ENCODE measurements around the gene RAVER1. TPM values are rescaled to one million over a fixed set of nuclear protein-coding genes. Genes with fewer than 3 reads are reported as not detected.

RAVER1 gene
- total and polyA plus RNA-seq, 9 of the 15 experiments (the other 6 are each of a cell fraction or from before 2014, with no cell fraction given) = 0.06 to 113 (median 7.0) TPM

DNA sequence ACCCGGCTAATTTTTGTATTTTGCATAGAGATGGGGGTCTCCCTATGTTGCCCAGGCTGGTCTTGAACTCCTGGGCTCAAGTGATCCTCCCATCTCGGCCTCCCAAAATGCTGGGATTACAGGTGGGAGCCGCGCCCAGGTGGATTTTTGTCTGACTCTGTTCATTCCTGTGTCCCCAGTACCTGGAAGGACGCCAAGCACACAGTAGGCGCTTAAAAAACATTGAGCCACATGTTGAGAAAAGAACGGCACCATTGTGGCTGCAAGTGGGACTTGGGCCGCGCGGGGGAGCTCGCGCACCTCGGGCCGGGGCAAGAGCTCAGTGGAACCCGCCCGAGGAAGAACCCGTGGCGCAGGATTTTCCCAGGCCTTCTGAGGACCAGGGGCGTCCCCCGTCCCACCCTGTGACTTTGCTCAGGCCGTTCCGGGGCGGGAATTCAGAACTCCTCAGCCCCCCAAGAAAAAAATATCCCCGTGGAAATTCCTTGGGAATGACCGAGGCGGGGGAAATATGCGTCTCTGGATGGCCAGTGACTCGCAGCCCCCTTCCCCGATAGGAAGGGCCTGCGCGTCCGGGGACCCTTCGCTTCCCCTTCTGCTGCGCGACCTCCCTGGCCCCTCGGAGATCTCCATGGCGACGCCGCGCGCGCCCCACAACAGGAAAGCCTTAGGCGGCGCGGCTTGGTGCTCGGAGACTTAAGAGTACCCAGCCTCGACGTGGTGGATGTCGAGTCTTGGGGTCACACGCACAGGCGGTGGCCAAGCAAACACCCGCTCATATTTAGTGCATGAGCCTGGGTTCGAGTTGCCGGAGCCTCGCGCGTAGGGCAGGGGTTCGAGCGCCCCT lies 63.8 kb downstream of the RAVER1 start (continued):
- TF ChIP-seq, protein P1, sequence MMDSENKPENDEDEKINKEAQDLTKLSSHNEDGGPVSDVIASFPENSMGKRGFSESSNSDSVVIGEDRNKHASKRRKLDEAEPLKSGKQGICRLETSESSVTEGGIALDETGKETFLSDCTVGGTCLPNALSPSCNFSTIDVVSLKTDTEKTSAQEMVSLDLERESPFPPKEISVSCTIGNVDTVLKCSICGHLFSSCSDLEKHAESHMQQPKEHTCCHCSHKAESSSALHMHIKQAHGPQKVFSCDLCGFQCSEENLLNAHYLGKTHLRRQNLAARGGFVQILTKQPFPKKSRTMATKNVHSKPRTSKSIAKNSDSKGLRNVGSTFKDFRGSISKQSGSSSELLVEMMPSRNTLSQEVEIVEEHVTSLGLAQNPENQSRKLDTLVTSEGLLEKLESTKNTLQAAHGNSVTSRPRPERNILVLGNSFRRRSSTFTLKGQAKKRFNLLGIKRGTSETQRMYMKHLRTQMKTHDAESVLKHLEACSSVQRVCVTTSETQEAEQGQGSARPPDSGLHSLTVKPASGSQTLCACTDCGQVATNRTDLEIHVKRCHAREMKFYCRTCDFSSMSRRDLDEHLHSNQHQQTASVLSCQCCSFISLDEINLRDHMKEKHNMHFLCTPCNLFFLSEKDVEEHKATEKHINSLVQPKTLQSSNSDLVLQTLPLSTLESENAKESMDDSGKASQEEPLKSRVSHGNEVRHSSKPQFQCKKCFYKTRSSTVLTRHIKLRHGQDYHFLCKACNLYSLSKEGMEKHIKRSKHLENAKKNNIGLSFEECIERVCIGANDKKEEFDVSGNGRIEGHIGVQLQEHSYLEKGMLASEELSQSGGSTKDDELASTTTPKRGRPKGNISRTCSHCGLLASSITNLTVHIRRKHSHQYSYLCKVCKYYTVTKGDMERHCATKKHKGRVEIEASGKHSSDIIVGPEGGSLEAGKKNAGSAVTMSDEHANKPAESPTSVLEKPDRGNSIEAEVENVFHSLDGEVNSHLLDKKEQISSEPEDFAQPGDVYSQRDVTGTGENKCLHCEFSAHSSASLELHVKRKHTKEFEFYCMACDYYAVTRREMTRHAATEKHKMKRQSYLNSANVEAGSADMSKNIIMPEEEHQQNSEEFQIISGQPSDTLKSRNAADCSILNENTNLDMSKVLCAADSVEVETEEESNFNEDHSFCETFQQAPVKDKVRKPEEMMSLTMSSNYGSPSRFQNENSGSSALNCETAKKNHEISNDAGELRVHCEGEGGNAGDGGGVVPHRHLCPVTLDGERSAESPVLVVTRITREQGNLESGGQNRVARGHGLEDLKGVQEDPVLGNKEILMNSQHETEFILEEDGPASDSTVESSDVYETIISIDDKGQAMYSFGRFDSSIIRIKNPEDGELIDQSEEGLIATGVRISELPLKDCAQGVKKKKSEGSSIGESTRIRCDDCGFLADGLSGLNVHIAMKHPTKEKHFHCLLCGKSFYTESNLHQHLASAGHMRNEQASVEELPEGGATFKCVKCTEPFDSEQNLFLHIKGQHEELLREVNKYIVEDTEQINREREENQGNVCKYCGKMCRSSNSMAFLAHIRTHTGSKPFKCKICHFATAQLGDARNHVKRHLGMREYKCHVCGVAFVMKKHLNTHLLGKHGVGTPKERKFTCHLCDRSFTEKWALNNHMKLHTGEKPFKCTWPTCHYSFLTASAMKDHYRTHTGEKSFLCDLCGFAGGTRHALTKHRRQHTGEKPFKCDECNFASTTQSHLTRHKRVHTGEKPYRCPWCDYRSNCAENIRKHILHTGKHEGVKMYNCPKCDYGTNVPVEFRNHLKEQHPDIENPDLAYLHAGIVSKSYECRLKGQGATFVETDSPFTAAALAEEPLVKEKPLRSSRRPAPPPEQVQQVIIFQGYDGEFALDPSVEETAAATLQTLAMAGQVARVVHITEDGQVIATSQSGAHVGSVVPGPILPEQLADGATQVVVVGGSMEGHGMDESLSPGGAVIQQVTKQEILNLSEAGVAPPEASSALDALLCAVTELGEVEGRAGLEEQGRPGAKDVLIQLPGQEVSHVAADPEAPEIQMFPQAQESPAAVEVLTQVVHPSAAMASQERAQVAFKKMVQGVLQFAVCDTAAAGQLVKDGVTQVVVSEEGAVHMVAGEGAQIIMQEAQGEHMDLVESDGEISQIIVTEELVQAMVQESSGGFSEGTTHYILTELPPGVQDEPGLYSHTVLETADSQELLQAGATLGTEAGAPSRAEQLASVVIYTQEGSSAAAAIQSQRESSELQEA (IDR thresholded peaks at IDR 0.05; ENCODE audit: low read depth) = no peak
- TF ChIP-seq TAF9B (IDR thresholded peaks at IDR 0.05; ENCODE audit: partially characterized antibody) (no peak), NR2F6 (CRISPR knock-in tag; IDR thresholded peaks at IDR 0.05) (no peak), MED1 (CRISPR knock-in tag; IDR thresholded peaks at IDR 0.05; ENCODE audit: borderline replicate concordance) (no peak), DDX20 (tag; IDR thresholded peaks at IDR 0.05; ENCODE audit: low read depth) (no peak), NFE2 (IDR thresholded peaks at IDR 0.05; ENCODE audit: low read depth) (no peak), NFYB (IDR thresholded peaks at IDR 0.05; ENCODE audit: extremely low read depth, insufficient read length) (no peak), TBL1XR1 (IDR thresholded peaks at IDR 0.05; ENCODE audit: low read length in 2 of 2) (no peak), DIDO1 (tag; IDR thresholded peaks at IDR 0.05; ENCODE audit: low read depth) (no peak), PPARD (CRISPR knock-in tag; IDR thresholded peaks at IDR 0.05) (no peak)
- TF ChIP-seq, protein P2, sequence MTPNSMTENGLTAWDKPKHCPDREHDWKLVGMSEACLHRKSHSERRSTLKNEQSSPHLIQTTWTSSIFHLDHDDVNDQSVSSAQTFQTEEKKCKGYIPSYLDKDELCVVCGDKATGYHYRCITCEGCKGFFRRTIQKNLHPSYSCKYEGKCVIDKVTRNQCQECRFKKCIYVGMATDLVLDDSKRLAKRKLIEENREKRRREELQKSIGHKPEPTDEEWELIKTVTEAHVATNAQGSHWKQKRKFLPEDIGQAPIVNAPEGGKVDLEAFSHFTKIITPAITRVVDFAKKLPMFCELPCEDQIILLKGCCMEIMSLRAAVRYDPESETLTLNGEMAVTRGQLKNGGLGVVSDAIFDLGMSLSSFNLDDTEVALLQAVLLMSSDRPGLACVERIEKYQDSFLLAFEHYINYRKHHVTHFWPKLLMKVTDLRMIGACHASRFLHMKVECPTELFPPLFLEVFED (CRISPR knock-in tag; conservative IDR thresholded peaks at IDR 0.05) = no peak
- TF ChIP-seq, protein P3, sequence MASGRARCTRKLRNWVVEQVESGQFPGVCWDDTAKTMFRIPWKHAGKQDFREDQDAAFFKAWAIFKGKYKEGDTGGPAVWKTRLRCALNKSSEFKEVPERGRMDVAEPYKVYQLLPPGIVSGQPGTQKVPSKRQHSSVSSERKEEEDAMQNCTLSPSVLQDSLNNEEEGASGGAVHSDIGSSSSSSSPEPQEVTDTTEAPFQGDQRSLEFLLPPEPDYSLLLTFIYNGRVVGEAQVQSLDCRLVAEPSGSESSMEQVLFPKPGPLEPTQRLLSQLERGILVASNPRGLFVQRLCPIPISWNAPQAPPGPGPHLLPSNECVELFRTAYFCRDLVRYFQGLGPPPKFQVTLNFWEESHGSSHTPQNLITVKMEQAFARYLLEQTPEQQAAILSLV (tag; IDR thresholded peaks at IDR 0.05) = no peak
- TF ChIP-seq, protein P4, sequence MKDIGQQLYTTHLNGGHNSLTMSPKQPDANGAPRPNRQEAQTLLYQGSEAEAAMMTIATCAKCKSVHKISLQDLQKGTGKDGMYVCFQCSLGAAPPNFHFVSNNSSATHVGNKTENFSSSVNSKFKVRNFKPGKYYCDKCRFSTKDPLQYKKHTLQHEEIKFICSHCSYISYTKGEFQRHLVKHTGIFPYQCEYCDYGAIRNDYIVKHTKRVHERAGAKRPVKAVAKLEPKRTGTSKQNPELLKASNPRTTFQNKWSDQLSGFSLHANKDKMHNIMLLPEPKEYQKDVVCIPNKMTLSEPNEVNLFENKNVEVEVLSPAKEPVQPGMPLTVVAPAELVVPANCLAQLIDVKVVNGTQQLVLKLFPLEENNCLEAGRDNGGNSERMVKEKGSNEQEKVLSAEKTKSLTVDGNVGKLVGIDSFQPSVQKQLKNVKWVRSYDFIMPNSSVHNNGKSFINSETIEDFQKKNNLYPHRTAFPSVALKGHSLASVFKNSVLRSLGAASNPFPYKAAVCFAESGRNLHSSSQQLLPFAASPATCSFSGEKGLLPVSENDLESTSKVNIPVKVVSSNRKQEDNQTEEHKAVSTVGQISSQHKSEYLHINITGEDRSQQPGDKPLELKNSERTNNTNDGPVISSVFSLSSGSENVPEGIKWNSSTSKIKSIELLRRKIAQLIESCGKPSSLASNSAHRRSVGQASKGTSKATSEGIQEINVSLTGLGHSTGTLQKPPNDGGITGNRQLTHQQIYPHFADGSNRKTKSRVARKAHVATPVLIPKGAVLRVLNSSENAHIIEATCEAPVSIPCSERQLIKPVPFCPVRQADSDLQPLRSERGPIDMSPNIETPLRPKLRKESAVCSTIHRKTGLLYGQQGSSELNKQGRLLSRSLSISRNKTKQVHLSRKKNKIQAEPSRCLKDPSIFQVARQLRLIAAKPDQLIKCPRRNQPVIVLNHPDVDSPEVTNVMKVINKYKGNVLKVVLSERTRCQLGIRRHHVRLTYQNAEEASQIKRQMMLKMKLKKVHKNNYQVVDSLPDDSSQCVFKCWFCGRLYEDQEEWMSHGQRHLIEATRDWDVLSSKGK (CRISPR knock-in tag; IDR thresholded peaks at IDR 0.05) = no peak

Measured in K562 (cell line).